KOPT-K1 (cell line): ENCODE measurements around the gene JAZF1.

Experiments
- H3K27ac ChIP-seq: fragments of 200-600 bp; sonication (generic); 2 replicates; pipeline ENCODE4 v1.5.1; 2016; ENCODE audit warnings: antibody characterized with exemption, mild to moderate bottlenecking, low read depth, low read length; ENCODE audit not compliant: poor library complexity, severe bottlenecking
- H3K36me3 ChIP-seq: fragments of 200-600 bp; sonication (generic); 2 replicates; pipeline ENCODE4 v1.5.1; 2017; ENCODE audit warnings: antibody characterized with exemption, mild to moderate bottlenecking, low read length, moderate library complexity; ENCODE audit not compliant: insufficient read depth
- H3K9me3 ChIP-seq: fragments of 200-600 bp; sonication (generic); 2 replicates; pipeline ENCODE4 v1.5.1; 2017; ENCODE audit warnings: antibody characterized with exemption, low read length, mild to moderate bottlenecking; ENCODE audit not compliant: insufficient read depth, poor library complexity, severe bottlenecking

JAZF1 gene

GRCh38 chr7:28121496-28121895 lies 59.1 kb downstream of the JAZF1 start:
- Histone ChIP-seq H3K9me3 (no peaks in the 10 kb centered on the region), H3K27ac (no peak overlapping the region), H3K36me3 (no peaks in the 10 kb centered on the region)

GRCh38 chr7:28116041-28116440 lies 64.6 kb downstream of the JAZF1 start:
- Histone ChIP-seq H3K9me3 (no peaks in the 10 kb centered on the region), H3K36me3 (no peaks in the 10 kb centered on the region), H3K27ac (no peak overlapping the region)

- H3K9me3 ChIP-seq = no peaks in the 10 kb centered on the region
- H3K27ac ChIP-seq = no peak overlapping the region
- no peaks in the 10 kb centered on the region for H3K36me3 ChIP-seq
Measured at GRCh38 chr7:28115261-28115660, 65.3 kb downstream of the JAZF1 start.

- no peaks in the 10 kb centered on the region for H3K36me3 ChIP-seq
- H3K9me3 ChIP-seq = no peaks in the 10 kb centered on the region
- H3K27ac ChIP-seq = no peak overlapping the region
Measured at GRCh38 chr7:28114056-28114455, 66.5 kb downstream of the JAZF1 start.

- Histone ChIP-seq H3K9me3 (no peaks in the 10 kb centered on the region), H3K36me3 (no peaks in the 10 kb centered on the region), H3K27ac (no peak overlapping the region)
Measured at GRCh38 chr7:28112883-28113540, 67.6 kb downstream of the JAZF1 start.

GRCh38 chr7:28112467-28112866 lies 68.1 kb downstream of the JAZF1 start:
- no peak overlapping the region for H3K27ac ChIP-seq
- H3K36me3 ChIP-seq = no peaks in the 10 kb centered on the region
- no peaks in the 10 kb centered on the region for H3K9me3 ChIP-seq

GRCh38 chr7:28112012-28112411 lies 68.6 kb downstream of the JAZF1 start:
- Histone ChIP-seq H3K36me3 (no peaks in the 10 kb centered on the region), H3K27ac (no peak overlapping the region), H3K9me3 (no peaks in the 10 kb centered on the region)

GRCh38 chr7:28110427-28111012 lies 70.1 kb downstream of the JAZF1 start:
- Histone ChIP-seq H3K9me3 (no peaks in the 10 kb centered on the region), H3K36me3 (no peaks in the 10 kb centered on the region), H3K27ac (no peak overlapping the region)

GRCh38 chr7:28108747-28109146 lies 71.8 kb downstream of the JAZF1 start:
- H3K27ac ChIP-seq = no peak overlapping the region
- H3K9me3 ChIP-seq = no peaks in the 10 kb centered on the region
- H3K36me3 ChIP-seq = no peaks in the 10 kb centered on the region

GRCh38 chr7:28107960-28108359 lies 72.6 kb downstream of the JAZF1 start:
- Histone ChIP-seq H3K36me3 (no peaks in the 10 kb centered on the region), H3K9me3 (no peaks in the 10 kb centered on the region), H3K27ac (no peak overlapping the region)

GRCh38 chr7:28106321-28106829 lies 74.2 kb downstream of the JAZF1 start:
- no peaks in the 10 kb centered on the region for H3K9me3 ChIP-seq
- no peak overlapping the region for H3K27ac ChIP-seq
- no peaks in the 10 kb centered on the region for H3K36me3 ChIP-seq

GRCh38 chr7:28105234-28105633 lies 75.4 kb downstream of the JAZF1 start:
- Histone ChIP-seq H3K9me3 (no peaks in the 10 kb centered on the region), H3K36me3 (no peaks in the 10 kb centered on the region), H3K27ac (no peak overlapping the region)

GRCh38 chr7:28104811-28105210 lies 75.8 kb downstream of the JAZF1 start:
- Histone ChIP-seq H3K9me3 (no peaks in the 10 kb centered on the region), H3K36me3 (no peaks in the 10 kb centered on the region), H3K27ac (no peak overlapping the region)

- H3K27ac ChIP-seq = no peak overlapping the region
- H3K36me3 ChIP-seq = no peaks in the 10 kb centered on the region
Measured at GRCh38 chr7:28104041-28104541, 76.5 kb downstream of the JAZF1 start.

GRCh38 chr7:28102797-28103196 lies 77.8 kb downstream of the JAZF1 start:
- Histone ChIP-seq H3K27ac (no peak overlapping the region), H3K9me3 (no peaks in the 10 kb centered on the region)

More at GRCh38 chr7:28104041-28104541, 76.5 kb downstream of the JAZF1 start:
- no peaks in the 10 kb centered on the region for H3K9me3 ChIP-seq

GRCh38 chr7:28096713-28097112 lies 83.9 kb downstream of the JAZF1 start:
- no peaks in the 10 kb centered on the region for H3K36me3 ChIP-seq
- no peak overlapping the region for H3K27ac ChIP-seq
- H3K9me3 ChIP-seq = no peaks in the 10 kb centered on the region

More at GRCh38 chr7:28102797-28103196, 77.8 kb downstream of the JAZF1 start:
- H3K36me3 ChIP-seq = no peaks in the 10 kb centered on the region
